Liver (tissue), 9 donors: ENCODE results near the gene SLMAP. TPM values are rescaled to one million over a fixed set of nuclear protein-coding genes. Genes with fewer than 3 reads are reported as not detected.

ENCODE experiments used
- DNase-seq: peaks from one replicate; pipeline ENCODE4 v3.0.0-alpha.2; 2017; ENCODE audit warnings: low spot score
- H3K27ac ChIP-seq, 2 donors: one replicate each; pipeline ENCODE4 v1.7.0; 2013; ENCODE audit warnings: inconsistent platforms in 2 of 2, low read length in 2 of 2, control low read depth in 1 of 2, low read depth in 1 of 2, mild to moderate bottlenecking in 1 of 2
- H3K27me3 ChIP-seq, 4 donors: one replicate each; pipeline versions ENCODE4 v1.6.1 to v1.7.0; 2013; ENCODE audit warnings: low read length in 3 of 4, inconsistent platforms in 1 of 4, mild to moderate bottlenecking in 1 of 4, moderate library complexity in 1 of 4; ENCODE audit not compliant: control insufficient read depth in 4 of 4, insufficient read depth in 4 of 4
- H3K36me3 ChIP-seq, 4 donors: one replicate each; pipeline versions ENCODE4 v1.6.1 to v1.7.0; 2013; ENCODE audit warnings: low read length in 3 of 4, mild to moderate bottlenecking in 3 of 4, low read depth in 1 of 4, moderate library complexity in 1 of 4; ENCODE audit not compliant: control insufficient read depth in 4 of 4, insufficient read depth in 3 of 4
- H3K4me1 ChIP-seq, 4 donors: one replicate each; pipeline versions ENCODE4 v1.6.1 to v1.7.0; 2013; ENCODE audit warnings: low read length in 3 of 4, mild to moderate bottlenecking in 3 of 4, moderate library complexity in 1 of 4; ENCODE audit not compliant: control insufficient read depth in 4 of 4, insufficient read depth in 4 of 4
- H3K4me3 ChIP-seq, 3 donors: one replicate each; pipeline versions ENCODE4 v1.6.1 to v1.7.0; 2013; ENCODE audit warnings: low read length in 3 of 3, control low read depth in 1 of 3, low read depth in 1 of 3, mild to moderate bottlenecking in 1 of 3
- H3K9ac ChIP-seq, 2 donors: one replicate each; pipeline ENCODE4 v1.7.0; 2013; ENCODE audit warnings: low read length in 2 of 2, mild to moderate bottlenecking in 2 of 2, moderate library complexity in 2 of 2, control low read depth in 1 of 2, low read depth in 1 of 2
- H3K9me3 ChIP-seq, 4 donors: one replicate each; pipeline versions ENCODE4 v1.6.1 to v1.7.0; 2013; ENCODE audit warnings: low read length in 3 of 4; ENCODE audit not compliant: control insufficient read depth in 4 of 4
- CTCF ChIP-seq: fragments of 150-350 bp; IDR thresholded peaks from 2 replicates; pipeline ENCODE4 v1.5.1; 2017; ENCODE audit warnings: improper control_type of control experiment, low read depth, low read length; ENCODE audit not compliant: missing input control
- EGR1 ChIP-seq, 2 donors: IDR thresholded peaks; 2 replicates each; pipeline ENCODE4 v1.6.1; 2016 to 2018; ENCODE audit warnings: antibody characterized with exemption in 2 of 2, low read depth in 2 of 2
- FOXA1 ChIP-seq: IDR thresholded peaks from 2 replicates; pipeline ENCODE4 v1.6.1; 2016; ENCODE audit warnings: antibody characterized with exemption
- FOXA2 ChIP-seq: IDR thresholded peaks from 2 replicates; pipeline ENCODE4 v1.6.1; 2016; ENCODE audit warnings: antibody characterized with exemption
- GABPA ChIP-seq, 2 donors: IDR thresholded peaks in 1 of 2; conservative IDR thresholded peaks in 1 of 2; 2 replicates each; pipeline ENCODE4 v1.6.1; 2016; ENCODE audit warnings: antibody characterized with exemption in 2 of 2, mild to moderate bottlenecking in 1 of 2, moderate library complexity in 1 of 2
- HNF4A ChIP-seq, 2 donors: conservative IDR thresholded peaks; 2 replicates each; pipeline ENCODE4 v1.6.1; 2016; ENCODE audit warnings: antibody characterized with exemption in 2 of 2, mild to moderate bottlenecking in 2 of 2
- HNF4G ChIP-seq: IDR thresholded peaks from 2 replicates; pipeline ENCODE4 v1.6.1; 2016; ENCODE audit warnings: antibody characterized with exemption
- JUND ChIP-seq, 2 donors: IDR thresholded peaks; 2 replicates each; pipeline ENCODE4 v1.6.1; 2016; ENCODE audit warnings: antibody characterized with exemption in 2 of 2
- MAX ChIP-seq: IDR thresholded peaks from 2 replicates; pipeline ENCODE4 v1.6.1; 2016; ENCODE audit warnings: antibody characterized with exemption
- NR2F2 ChIP-seq: IDR thresholded peaks from 2 replicates; pipeline ENCODE4 v1.6.1; 2016; ENCODE audit warnings: antibody characterized with exemption
- RAD21 ChIP-seq, 2 donors: IDR thresholded peaks; 2 replicates each; pipeline ENCODE4 v1.6.1; 2016; ENCODE audit warnings: antibody characterized with exemption in 2 of 2, mild to moderate bottlenecking in 2 of 2
- REST ChIP-seq: IDR thresholded peaks from 2 replicates; pipeline ENCODE4 v1.6.1; 2016; ENCODE audit warnings: antibody characterized with exemption, mild to moderate bottlenecking
- RXRA ChIP-seq, 2 donors: IDR thresholded peaks; 2 replicates each; pipeline ENCODE4 v1.6.1; 2017 to 2018; ENCODE audit warnings: antibody characterized with exemption in 2 of 2, mild to moderate bottlenecking in 1 of 2
- SP1 ChIP-seq: IDR thresholded peaks from 2 replicates; pipeline ENCODE4 v1.6.1; 2018; ENCODE audit warnings: antibody characterized with exemption, mild to moderate bottlenecking
- TAF1 ChIP-seq: conservative IDR thresholded peaks from 2 replicates; pipeline ENCODE4 v1.6.1; 2016; ENCODE audit warnings: antibody characterized with exemption, mild to moderate bottlenecking
- YY1 ChIP-seq: IDR thresholded peaks from 2 replicates; pipeline ENCODE4 v1.6.1; 2016; ENCODE audit warnings: antibody characterized with exemption, mild to moderate bottlenecking
- ZBTB33 ChIP-seq: IDR thresholded peaks from 2 replicates; pipeline ENCODE4 v1.6.1; 2016; ENCODE audit warnings: antibody characterized with exemption
- WGBS: extraction: QIAGEN DNeasy Blood & Tissue Kit; methylation state at CpG from one replicate; pipeline ENCODE4 v1.1.7; 2013; 5-methylcytosine and 5-hydroxymethylcytosine counted together
- polyA plus RNA-seq, 2 donors: library from polyadenylated mRNA; stranded (reverse) in 1 of 2; unstranded in 1 of 2; fragments of 200-250 nt in 1 of 2; fragments of >200 nt in 1 of 2; fragmentation: Nextera tagmentation in 1 of 2; extraction: Ambion mirVana in 1 of 2; gene quantifications; one replicate each; pipeline versions ENCODE4 v1.2.1 to v1.2.3, GENCODE V29; 2013 to 2015
- total RNA-seq, 2 donors: library from RNA; depleted of rRNA; stranded (reverse); fragments of >200 nt; gene quantifications; one replicate each; pipeline ENCODE4 v1.2.3, GENCODE V29; 2014
- donor health status: healthy.
- donor health status: healthy.
- donor health status: healthy.
- donor health status: healthy.
- donor health status: healthy.

The SLMAP gene
- total and polyA plus RNA-seq, 4 donors = 10.2 to 37.8 (median 19.4) TPM

DNA sequence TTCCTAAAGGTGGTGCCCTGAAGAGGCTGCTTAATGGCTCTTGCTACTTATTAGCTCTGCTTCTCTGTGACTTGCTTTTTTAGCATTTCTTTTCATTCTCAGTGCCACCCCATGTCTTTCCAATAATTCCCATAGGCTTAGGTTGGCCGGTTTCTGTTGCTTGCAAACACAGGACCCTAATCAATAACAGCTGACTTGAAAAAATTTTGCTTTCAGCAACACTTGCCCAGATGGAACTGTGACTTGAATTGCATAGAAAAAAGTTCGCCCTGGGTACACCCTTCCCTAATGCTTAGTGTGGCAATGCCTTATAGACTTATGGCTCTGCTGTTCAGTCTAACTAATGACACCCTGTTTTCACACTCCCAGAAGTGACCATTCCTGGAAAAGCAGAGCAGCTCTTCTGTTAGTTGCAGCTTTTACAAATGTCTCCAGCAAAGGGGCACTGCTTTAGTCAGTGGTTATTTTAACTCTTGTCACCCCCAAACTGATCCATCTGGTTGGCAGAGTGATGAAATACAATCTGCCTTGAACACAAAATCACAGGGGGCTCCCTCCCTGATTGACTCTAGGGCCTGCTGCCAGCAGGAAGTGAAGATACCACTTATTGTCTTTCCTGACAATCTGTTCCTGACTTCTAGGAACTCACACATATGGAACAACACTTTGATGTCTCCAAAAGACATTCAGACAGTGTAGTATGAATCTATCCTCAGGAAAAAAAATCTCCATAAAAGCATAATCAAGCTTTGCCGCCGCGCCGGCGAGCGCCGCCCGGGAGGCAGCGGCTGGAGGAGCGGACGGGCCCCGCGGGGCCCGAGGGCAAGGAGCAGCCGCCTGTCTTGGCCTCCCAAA, 9.7 kb upstream of the SLMAP start:
- Histone ChIP-seq H3K36me3 (no peaks in the 10 kb centered on the region), H3K9ac (no peak overlapping the region), H3K4me1 (peaks cover 0 to 4% (median 2%) of the 10 kb centered on the region in 4 donors), H3K4me3 (no peak overlapping the region), H3K27ac (no peak overlapping the region), H3K9me3 (no peaks in the 10 kb centered on the region), H3K27me3 (no peaks in the 10 kb centered on the region)
- 90% methylated on average over 17 of the region's 17 CpGs for WGBS
- DNase-seq = no peak
- TF ChIP-seq CTCF (no peak), MAX (no peak), FOXA1 (no peak), HNF4G (no peak)

DNA sequence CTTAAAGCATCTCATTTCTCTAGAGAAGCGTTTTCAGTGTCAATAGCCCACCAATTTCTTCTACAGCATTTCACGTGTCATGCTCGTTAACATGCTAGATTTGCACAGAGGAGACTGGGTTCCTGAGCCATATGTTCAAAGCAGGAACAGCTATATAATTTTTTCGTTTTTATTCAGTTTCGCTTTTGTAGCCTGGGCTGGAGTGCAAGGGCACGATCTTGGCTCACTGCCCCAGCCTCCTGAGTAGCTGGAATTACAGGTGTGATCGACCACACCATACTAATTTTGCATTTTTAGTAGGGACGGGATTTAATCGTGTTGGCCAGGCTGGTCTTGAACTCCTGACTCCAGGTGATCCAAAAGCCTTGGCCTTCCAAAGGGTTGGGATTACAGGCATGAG, 6.6 kb upstream of the SLMAP start:
- Histone ChIP-seq H3K9ac (no peak overlapping the region), H3K27me3 (no peaks in the 10 kb centered on the region), H3K9me3 (no peaks in the 10 kb centered on the region), H3K27ac (no peak overlapping the region), H3K4me1 (no peaks in the 10 kb centered on the region), H3K36me3 (no peaks in the 10 kb centered on the region), H3K4me3 (no peak overlapping the region)
- 84% methylated on average over 9 of the region's 9 CpGs for WGBS
- TF ChIP-seq SP1 (no peak), RAD21 (IDR thresholded peaks at IDR 0.05) (no peak), CTCF (no peak), HNF4G (no peak), JUND (IDR thresholded peaks at IDR 0.05) (no peak), REST (no peak), TAF1 (no peak), FOXA1 (no peak), MAX (no peak), NR2F2 (no peak), FOXA2 (no peak), ZBTB33 (no peak), YY1 (no peak), EGR1 (IDR thresholded peaks at IDR 0.05; ENCODE audit: low read depth in 2 of 2) (no peak), GABPA (IDR thresholded peaks at IDR 0.05 in 1 of 2, conservative IDR thresholded peaks at IDR 0.05 in 1 of 2) (no peak), HNF4A (conservative IDR thresholded peaks at IDR 0.05) (no peak), RXRA (IDR thresholded peaks at IDR 0.05) (no peak)
- no peak for DNase-seq
